PFSK-1 (cell line): ENCODE measurements around the gene SEPTIN2.

Experiments used
- REST ChIP-seq, 2 experiments: IDR thresholded peaks; 2 replicates each; pipeline versions ENCODE4 v1.6.1 to v1.8.0; 2011 to 2012; ENCODE audit warnings: low read depth in 2 of 2, low read length in 2 of 2, control low read depth in 1 of 2, inconsistent platforms in 1 of 2, mild to moderate bottlenecking in 1 of 2, moderate library complexity in 1 of 2; ENCODE audit not compliant: insufficient read depth in 1 of 2
- TAF1 ChIP-seq: IDR thresholded peaks from 2 replicates; pipeline ENCODE4 v1.6.1; 2012; ENCODE audit warnings: low read length, control low read depth, borderline replicate concordance; ENCODE audit not compliant: insufficient read depth

GRCh38 chr2:241289053-241289452 lies 26.7 kb upstream of the SEPTIN2 start:
- no peak for TF ChIP-seq REST (IDR thresholded peaks at IDR 0.05; ENCODE audit: insufficient read depth in 1 of 2, low read depth in 2 of 2, low read length in 2 of 2)
- TF ChIP-seq TAF1, result no peak
